ENCODE measurements around the gene AP1S2.
"Not testable (repeated sequence)": the region's sequence is repeated elsewhere in the genome, so short reads cannot be mapped to it uniquely, and the experiment has no call there.

The AP1S2 gene

GRCh38 chrX:15854712-15855567, at the start of gene AP1S2:
Gene AP1S2 (minus strand): TSS chrX:15854813. CDS start chrX:15852524, 2,289 bp downstream.
- peak; percentile 90 for DNase-seq

- no peak for DNase-seq
Measured at GRCh38 chrX:15903186-15903681, 48.6 kb upstream of the AP1S2 start.

DNA sequence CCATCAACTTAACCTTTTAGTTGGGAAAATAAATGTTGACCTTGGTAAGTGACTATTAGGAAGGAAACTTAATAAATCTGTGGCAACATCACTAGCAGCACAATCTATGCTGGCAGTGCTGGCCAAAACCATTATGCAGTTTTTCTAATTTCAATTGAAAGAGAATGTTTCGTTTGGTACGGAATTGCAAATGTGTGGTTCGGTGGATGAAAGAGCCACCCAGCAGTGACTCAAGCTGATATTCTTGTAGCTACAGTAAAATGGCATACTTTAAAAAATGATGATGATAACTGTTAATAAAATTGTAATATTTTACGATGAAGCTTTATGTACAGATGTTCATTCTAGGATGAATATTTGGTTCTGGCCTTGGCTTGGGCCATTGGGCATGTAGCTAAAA, 40.7 kb upstream of the AP1S2 start:
- DNase-seq, result no peak

DNA sequence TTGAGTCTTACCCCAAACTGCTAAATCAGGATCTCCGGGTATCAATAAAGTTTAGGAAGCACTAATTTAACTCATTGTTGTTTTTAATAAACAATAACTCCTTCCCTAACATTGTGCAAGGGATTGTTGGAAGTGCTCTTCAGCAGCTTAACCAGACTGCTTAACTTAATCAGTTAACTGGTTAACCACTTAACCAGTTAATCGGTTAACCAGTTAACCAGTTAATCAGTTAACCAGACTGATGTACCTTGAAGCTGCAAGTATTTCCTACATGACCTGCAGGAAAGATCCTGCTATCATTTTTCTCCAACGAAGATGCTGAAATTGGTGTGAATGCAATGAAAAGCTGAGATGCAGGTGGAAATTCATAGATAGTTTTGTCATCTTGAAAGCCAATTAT, 40.1 kb upstream of the AP1S2 start:
- DNase-seq, result no peak

- no peak for DNase-seq
Measured at GRCh38 chrX:15890463-15890862, 35.9 kb upstream of the AP1S2 start.

DNA sequence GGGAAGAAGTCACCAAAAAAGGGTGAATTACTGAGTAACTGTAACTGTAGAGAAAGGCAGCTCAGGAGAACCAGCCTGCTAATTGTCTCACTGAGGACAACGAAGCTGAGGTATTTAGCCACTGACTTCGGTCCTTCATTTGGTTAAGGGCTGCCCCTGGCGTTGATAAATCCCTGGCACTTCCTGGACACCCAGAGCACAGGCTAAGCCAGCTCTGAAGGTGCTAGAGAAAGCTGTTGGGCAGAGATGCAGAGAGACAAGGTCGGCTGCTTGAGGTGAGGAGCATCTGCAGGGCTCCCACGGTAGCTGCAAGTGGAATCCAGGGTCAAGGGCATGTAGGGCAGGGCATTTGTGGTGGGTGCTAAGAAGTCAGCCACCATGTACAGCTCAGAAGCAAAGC, 33.4 kb upstream of the AP1S2 start:
- DNase-seq, result no peak

DNA sequence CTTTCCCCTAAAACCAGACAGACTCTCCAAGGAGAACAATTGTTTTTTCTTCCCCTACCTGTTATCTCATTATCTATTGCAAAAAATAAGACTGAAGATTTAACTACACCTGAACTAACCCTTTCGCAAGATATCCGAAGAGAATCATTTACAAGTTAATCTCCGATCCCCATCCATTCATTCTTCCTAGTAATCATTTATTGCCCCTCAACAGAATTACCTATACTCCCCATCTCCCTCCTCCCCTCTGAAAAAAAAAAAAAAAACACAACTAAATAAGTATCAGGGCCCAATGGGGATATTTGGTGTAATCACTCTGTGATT, 28.9 kb upstream of the AP1S2 start:
- DNase-seq, result no peak

- no peak for DNase-seq
Measured at GRCh38 chrX:15882704-15883539, 28.3 kb upstream of the AP1S2 start.

- DNase-seq, result no peak
Measured at GRCh38 chrX:15881381-15881897, 26.8 kb upstream of the AP1S2 start.

- DNase-seq, result not testable (repeated sequence)
Measured at GRCh38 chrX:15877914-15878313, 23.3 kb upstream of the AP1S2 start.

GRCh38 chrX:15877380-15877779, 22.8 kb upstream of the AP1S2 start:
- no peak for DNase-seq

DNA sequence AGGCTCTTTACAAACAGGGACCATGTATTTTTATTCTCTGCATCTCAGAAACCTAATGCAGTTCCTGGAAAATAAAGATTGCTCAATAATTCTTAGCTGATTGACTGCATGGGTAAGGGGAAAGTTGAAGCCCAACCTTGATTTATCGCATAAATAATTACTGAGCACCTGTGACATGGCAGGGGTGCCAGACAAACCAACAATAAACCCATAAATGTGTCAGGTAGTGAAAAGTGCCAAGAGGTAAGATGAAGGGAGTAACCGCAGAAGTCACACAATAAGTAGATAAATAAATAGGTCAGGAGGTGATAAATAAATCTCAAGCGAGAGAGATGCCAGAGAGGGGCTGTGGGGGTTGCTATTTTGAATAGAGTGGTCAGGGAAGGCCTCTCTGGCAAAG, 20.1 kb upstream of the AP1S2 start:
- DNase-seq, result no peak

DNA sequence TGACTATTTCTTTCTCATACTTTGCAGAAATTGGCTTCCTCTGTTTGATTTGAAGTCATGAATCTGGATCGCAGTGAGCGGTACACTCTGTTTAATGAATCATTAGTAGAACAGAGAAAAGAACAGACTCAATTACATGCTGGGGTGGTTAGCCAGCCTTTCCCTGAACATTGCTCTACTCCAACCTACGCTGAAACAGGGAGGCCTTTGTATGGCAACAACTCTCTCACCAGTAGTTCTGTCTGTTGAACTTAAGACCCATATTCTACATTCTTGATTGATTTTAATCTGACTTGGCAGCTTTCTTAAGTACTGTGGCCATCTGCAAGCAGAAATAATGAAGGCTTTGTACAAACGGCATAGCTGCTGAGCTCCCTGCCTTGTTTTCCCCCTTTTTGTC, 19.0 kb upstream of the AP1S2 start:
- DNase-seq, result no peak

DNA sequence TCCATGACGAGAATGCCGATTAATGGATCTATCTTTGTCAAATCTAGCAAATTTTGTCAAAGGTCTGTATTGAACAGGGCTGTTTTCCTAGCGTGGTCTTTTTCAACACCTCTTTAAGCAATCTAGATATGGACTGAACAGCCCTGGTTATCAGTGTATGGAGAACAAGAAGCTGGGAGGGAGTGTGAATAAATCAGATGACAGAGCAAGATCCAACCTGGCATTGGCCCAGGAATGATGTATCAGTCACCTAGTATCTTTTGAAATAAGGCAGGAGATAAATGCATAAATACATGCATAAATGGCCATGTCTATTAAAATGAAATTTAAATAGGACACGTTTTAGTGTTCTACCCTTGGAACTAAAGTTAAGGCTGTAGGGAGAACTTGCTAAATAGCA, 15.7 kb upstream of the AP1S2 start:
- DNase-seq, result no peak

GRCh38 chrX:15869695-15870094, 15.1 kb upstream of the AP1S2 start:
- no peak for DNase-seq

DNA sequence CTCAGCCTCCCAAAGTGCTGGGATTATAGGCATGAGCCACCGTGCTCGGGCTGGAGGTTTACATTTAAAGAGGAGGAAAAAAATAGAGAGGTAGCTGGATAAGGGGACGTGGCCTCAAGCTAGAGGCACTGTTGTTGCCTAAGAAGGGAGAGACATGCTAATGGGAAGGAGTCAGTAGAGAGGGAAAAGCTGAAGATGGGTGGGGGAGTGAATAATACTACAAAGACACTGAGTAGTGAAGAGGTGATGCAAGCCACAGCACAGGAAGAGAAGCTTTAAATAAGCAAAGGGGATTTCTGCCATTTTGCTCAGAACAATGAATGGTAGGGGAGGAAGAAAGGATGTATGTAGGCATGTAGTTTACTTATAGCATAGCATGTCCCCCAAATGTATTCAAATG, 11.5 kb upstream of the AP1S2 start:
- DNase-seq, result no peak

- no peak for DNase-seq
Measured at GRCh38 chrX:15864629-15865028, 10.0 kb upstream of the AP1S2 start.

DNA sequence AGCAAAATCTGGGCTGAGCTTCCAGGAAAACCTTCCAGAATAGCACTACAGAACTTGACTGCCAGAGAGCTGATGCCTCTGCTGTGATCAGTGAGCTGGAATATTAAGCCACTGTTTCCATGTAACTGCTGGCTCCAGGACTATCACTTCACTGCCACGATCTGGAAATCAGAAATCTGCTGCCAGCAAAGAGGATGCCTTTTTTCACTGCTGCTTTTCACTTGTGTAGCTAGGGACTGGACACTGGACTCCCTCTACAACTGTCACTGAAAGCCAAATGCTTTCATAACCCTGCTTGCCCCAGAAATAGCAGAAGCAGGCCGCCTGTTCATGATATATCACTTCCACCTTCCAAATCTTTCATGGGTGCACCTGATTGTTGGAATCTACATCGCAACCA, 9.4 kb upstream of the AP1S2 start:
- DNase-seq, result no peak

DNA sequence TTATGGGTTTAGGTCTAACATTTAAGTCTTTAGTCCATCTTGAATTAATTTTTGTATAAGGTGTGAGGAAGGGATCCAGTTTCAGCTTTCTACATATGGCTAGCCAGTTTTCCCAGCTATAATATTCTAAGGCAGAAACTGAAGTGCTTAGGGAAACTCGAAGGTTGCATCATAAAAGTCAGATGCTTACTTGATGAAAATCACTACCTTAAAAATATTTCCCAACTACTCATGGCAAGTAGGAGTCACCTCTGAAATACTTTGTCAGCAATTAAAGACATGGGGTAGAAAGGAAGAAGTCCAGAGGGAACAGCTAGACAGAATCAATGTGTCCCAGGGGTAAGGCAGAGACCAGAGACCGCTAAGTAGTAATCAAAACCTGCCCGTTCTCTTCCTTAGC, 6.3 kb upstream of the AP1S2 start:
- DNase-seq, result no peak

- no peak for DNase-seq
Measured at GRCh38 chrX:15858051-15858450, 3.4 kb upstream of the AP1S2 start.

- DNase-seq, result no peak
Measured at GRCh38 chrX:15856636-15857035, 2.0 kb upstream of the AP1S2 start.

DNA sequence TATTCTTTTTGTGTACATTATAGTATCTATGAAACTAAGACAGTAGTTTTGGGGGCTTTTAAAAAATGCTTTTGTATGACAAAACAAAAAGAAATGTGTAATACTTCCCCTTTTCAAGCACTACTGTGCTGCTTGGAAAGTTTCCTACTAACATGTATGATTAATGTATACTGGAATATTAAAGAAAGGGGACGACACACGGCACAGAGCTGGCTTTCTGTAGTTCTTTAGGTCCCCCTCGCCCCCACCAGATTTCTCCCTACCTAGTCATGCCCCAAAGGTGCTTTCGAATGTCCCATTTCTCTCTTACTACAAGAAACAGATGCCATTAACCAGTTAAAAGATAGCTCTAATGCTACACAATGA, 1.6 kb upstream of the AP1S2 start:
- DNase-seq, result no peak

- no peak for DNase-seq
Measured at GRCh38 chrX:15855568-15856221, 1.1 kb upstream of the AP1S2 start.
